H9 (cell line): ENCODE measurements around the gene TMEM100. TPM values are rescaled to one million over a fixed set of nuclear protein-coding genes. Genes with fewer than 3 reads are reported as not detected.

Experiments used
- DNase-seq: peaks from one replicate; pipeline ENCODE4 v3.0.0-alpha.2; 2017
- H2AFZ ChIP-seq: one replicate; pipeline ENCODE4 v1.6.1; 2013; ENCODE audit warnings: mild to moderate bottlenecking, low read length, control low read depth, moderate library complexity
- H2AK5ac ChIP-seq: 2 replicates; pipeline ENCODE4 v1.6.1; 2013; ENCODE audit warnings: low read length, control low read depth, mixed read lengths; ENCODE audit not compliant: insufficient read length
- H2BK120ac ChIP-seq: one replicate; pipeline ENCODE4 v1.6.1; 2013; ENCODE audit warnings: low read depth, mild to moderate bottlenecking, low read length, control low read depth, inconsistent platforms; ENCODE audit not compliant: poor library complexity, severe bottlenecking
- H2BK12ac ChIP-seq: 2 replicates; pipeline ENCODE4 v1.6.1; 2013; ENCODE audit warnings: low read length, control low read depth, mixed read lengths, low read depth; ENCODE audit not compliant: insufficient read length
- H2BK15ac ChIP-seq: 2 replicates; pipeline ENCODE4 v1.6.1; 2013; ENCODE audit warnings: low read depth, low read length, control low read depth
- H2BK20ac ChIP-seq: one replicate; pipeline ENCODE4 v1.6.1; 2013; ENCODE audit warnings: low read depth, mild to moderate bottlenecking, low read length, control low read depth, inconsistent platforms; ENCODE audit not compliant: poor library complexity, severe bottlenecking
- H2BK5ac ChIP-seq: 2 replicates; pipeline ENCODE4 v1.6.1; 2013; ENCODE audit warnings: low read length, control low read depth, mixed read lengths; ENCODE audit not compliant: insufficient read length
- H3K14ac ChIP-seq: 2 replicates; pipeline ENCODE4 v1.6.1; 2013; ENCODE audit warnings: low read length, control low read depth; ENCODE audit not compliant: insufficient read depth
- H3K18ac ChIP-seq: 2 replicates; pipeline ENCODE4 v1.6.1; 2013; ENCODE audit warnings: low read depth, mild to moderate bottlenecking, mixed read lengths, low read length, control low read depth; ENCODE audit not compliant: insufficient read length
- H3K23ac ChIP-seq: 2 replicates; pipeline ENCODE4 v1.6.1; 2013; ENCODE audit warnings: low read length, control low read depth, mixed read lengths, low read depth; ENCODE audit not compliant: insufficient read length
- H3K23me2 ChIP-seq: 2 replicates; pipeline ENCODE4 v1.6.1; 2013; ENCODE audit warnings: low read depth, mild to moderate bottlenecking, mixed read lengths, low read length, control low read depth; ENCODE audit not compliant: insufficient read length, poor library complexity, severe bottlenecking
- H3K27ac ChIP-seq: 2 replicates; pipeline ENCODE4 v1.5.1; 2013; ENCODE audit warnings: low read length, control low read depth, mixed read lengths, low read depth; ENCODE audit not compliant: insufficient read length
- H3K27me3 ChIP-seq: 2 replicates; pipeline ENCODE4 v1.6.1; 2013; ENCODE audit warnings: low read length, control low read depth, inconsistent platforms; ENCODE audit not compliant: insufficient read depth
- H3K4ac ChIP-seq: 2 replicates; pipeline ENCODE4 v1.6.1; 2013; ENCODE audit warnings: low read depth, mild to moderate bottlenecking, control low read depth, inconsistent platforms, low read length, moderate library complexity
- H3K4me1 ChIP-seq: 2 replicates; pipeline ENCODE4 v1.6.1; 2013; ENCODE audit warnings: low read length, control low read depth, inconsistent platforms; ENCODE audit not compliant: insufficient read depth
- H3K4me2 ChIP-seq: 2 replicates; pipeline ENCODE4 v1.6.1; 2013; ENCODE audit warnings: low read length, control low read depth, mixed read lengths; ENCODE audit not compliant: insufficient read length, insufficient read depth
- H3K56ac ChIP-seq: 2 replicates; pipeline ENCODE4 v1.6.1; 2013; ENCODE audit warnings: low read depth, mild to moderate bottlenecking, mixed read lengths, low read length, control low read depth; ENCODE audit not compliant: insufficient read length
- H3K79me1 ChIP-seq: 2 replicates; pipeline ENCODE4 v1.6.1; 2013; ENCODE audit warnings: low read depth, mild to moderate bottlenecking, moderate library complexity, low read length, control low read depth, inconsistent platforms; ENCODE audit not compliant: insufficient read depth, poor library complexity, severe bottlenecking
- H3K79me2 ChIP-seq: 2 replicates; pipeline ENCODE4 v1.6.1; 2013; ENCODE audit warnings: low read length, control low read depth, inconsistent platforms; ENCODE audit not compliant: insufficient read depth
- H3K9ac ChIP-seq: 2 replicates; pipeline ENCODE4 v1.6.1; 2013; ENCODE audit warnings: low read length, control low read depth, mixed read lengths; ENCODE audit not compliant: insufficient read length; ENCODE audit errors: extremely low read depth
- H3K9me3 ChIP-seq: one replicate; pipeline ENCODE4 v1.6.1; 2013; ENCODE audit warnings: low read depth, low read length, inconsistent platforms; ENCODE audit not compliant: control insufficient read depth
- H3T11ph ChIP-seq: one replicate; pipeline ENCODE4 v1.6.1; 2013; ENCODE audit warnings: mild to moderate bottlenecking, low read length, control low read depth, inconsistent platforms
- H4K20me1 ChIP-seq: one replicate; pipeline ENCODE4 v1.6.1; 2013; ENCODE audit not compliant: control insufficient read depth, insufficient read length, insufficient read depth
- H4K5ac ChIP-seq: 2 replicates; pipeline ENCODE4 v1.6.1; 2013; ENCODE audit warnings: low read depth, mild to moderate bottlenecking, mixed read lengths, low read length, control low read depth; ENCODE audit not compliant: insufficient read length
- H4K8ac ChIP-seq: replicated peaks from 2 replicates; pipeline ENCODE4 v1.6.1; 2013; ENCODE audit warnings: low read length, control low read depth, mixed read lengths, low read depth; ENCODE audit not compliant: insufficient read length
- H4K91ac ChIP-seq: 2 replicates; pipeline ENCODE4 v1.6.1; 2013; ENCODE audit warnings: low read depth, mild to moderate bottlenecking, moderate library complexity, mixed read lengths, low read length, control low read depth; ENCODE audit not compliant: insufficient read length
- H3K27ac Mint-ChIP-seq, 3 experiments: 2 replicates in 2 of 3; 3 replicates in 1 of 3; pipeline ENCODE4 v1.8.0; 2020 to 2021; ENCODE audit warnings: mixed read lengths in 3 of 3, mild to moderate bottlenecking in 1 of 3, moderate library complexity in 1 of 3
- H3K27me3 Mint-ChIP-seq: 2 replicates; pipeline ENCODE4 v1.8.0; 2021; ENCODE audit warnings: low read depth, mild to moderate bottlenecking, moderate library complexity, mixed read lengths
- H3K36me3 Mint-ChIP-seq, 3 experiments: 2 replicates in 2 of 3; 3 replicates in 1 of 3; pipeline ENCODE4 v1.8.0; 2020 to 2021; ENCODE audit warnings: low read depth in 3 of 3, mixed read lengths in 3 of 3; ENCODE audit not compliant: insufficient read depth in 1 of 3
- H3K4me1 Mint-ChIP-seq, 2 experiments: 2 replicates each; pipeline ENCODE4 v1.8.0; 2020; ENCODE audit warnings: mixed read lengths in 2 of 2
- H3K4me3 Mint-ChIP-seq, 2 experiments: 2 replicates in 1 of 2; 3 replicates in 1 of 2; pipeline ENCODE4 v1.8.0; 2020 to 2021; ENCODE audit warnings: mild to moderate bottlenecking in 2 of 2, mixed read lengths in 2 of 2, moderate library complexity in 1 of 2
- H3K9me3 Mint-ChIP-seq, 2 experiments: 2 replicates in 1 of 2; 3 replicates in 1 of 2; pipeline ENCODE4 v1.8.0; 2020; ENCODE audit warnings: mild to moderate bottlenecking in 2 of 2, mixed read lengths in 2 of 2, moderate library complexity in 1 of 2
- CTCF ChIP-seq: fragments of 200-600 bp; sonication (generic); conservative IDR thresholded peaks from 3 replicates; pipeline ENCODE4 v1.8.0; 2021; ENCODE audit warnings: antibody characterized with exemption, mild to moderate bottlenecking
- WGBS: extraction: QIAGEN DNeasy Blood & Tissue Kit; methylation state at CpG from one replicate; pipeline ENCODE4 v1.1.7; 2013; ENCODE audit warnings: missing lambda C conversion rate, low lambda C conversion rate, mixed read lengths; ENCODE audit not compliant: insufficient read length; ENCODE audit errors: extremely low coverage; 5-methylcytosine and 5-hydroxymethylcytosine counted together
- total RNA-seq: library from RNA; stranded (reverse); gene quantifications from 2 replicates; pipeline ENCODE4 v1.2.1, GENCODE V29; 2021

TMEM100 gene
- total RNA-seq, 1 experiment from 2014 or later: 0.17 TPM

- no peak overlapping the region for H2AFZ ChIP-seq
- H3K4ac ChIP-seq: no peak overlapping the region
- no peak overlapping the region for H3K18ac ChIP-seq
- H3K79me2 ChIP-seq: no peaks in the 10 kb centered on the region
- H2BK5ac ChIP-seq: no peak overlapping the region
- H4K20me1 ChIP-seq: no peaks in the 10 kb centered on the region
- H3K9ac ChIP-seq: no peak overlapping the region
- H3K23me2 ChIP-seq: no peaks in the 10 kb centered on the region
- no peak overlapping the region for H3T11ph ChIP-seq
- H3K4me2 ChIP-seq: no peak overlapping the region
- Mint-ChIP-seq H3K4me3 (no peak overlapping the region), H3K27me3 (no peaks in the 10 kb centered on the region), H3K27ac (no peak overlapping the region), H3K36me3 (no peaks in the 10 kb centered on the region), H3K4me1 (peaks cover 4 to 6% of the 10 kb centered on the region in 2 experiments; a peak in 3 of 4 replicates), H3K9me3 (no peaks in the 10 kb centered on the region)
- WGBS: no CpG with 5 or more reads among the region's 3 CpGs
- H3K27me3 ChIP-seq: no peaks in the 10 kb centered on the region
- H3K14ac ChIP-seq: no peak overlapping the region
- no peak overlapping the region for H3K23ac ChIP-seq
- no peak for DNase-seq
- TF ChIP-seq CTCF: no peak
- H2BK120ac ChIP-seq: no peak overlapping the region
- no peaks in the 10 kb centered on the region for H3K4me1 ChIP-seq
- H2BK15ac ChIP-seq: no peak overlapping the region
- H3K56ac ChIP-seq: no peak overlapping the region
- H4K8ac ChIP-seq: no peak overlapping the region
- H3K79me1 ChIP-seq: no peaks in the 10 kb centered on the region
- H3K27ac ChIP-seq: no peak overlapping the region
- H2BK20ac ChIP-seq: no peak overlapping the region
- no peak overlapping the region for H4K91ac ChIP-seq
- H3K9me3 ChIP-seq: no peaks in the 10 kb centered on the region
- no peak overlapping the region for H2AK5ac ChIP-seq
- H2BK12ac ChIP-seq: no peak overlapping the region
- H4K5ac ChIP-seq: no peak overlapping the region
Observed at GRCh38 chr17:55760643-55761355, 38.1 kb upstream of the TMEM100 start.
